ENCODE results near the gene CENPB. TPM values are rescaled to one million over a fixed set of nuclear protein-coding genes. Genes with fewer than 3 reads are reported as not detected.

The CENPB gene
- total and polyA plus RNA-seq, 5 experiments from 2014 or later: 1.0 to 48.6 (median 1.7) TPM

DNA sequence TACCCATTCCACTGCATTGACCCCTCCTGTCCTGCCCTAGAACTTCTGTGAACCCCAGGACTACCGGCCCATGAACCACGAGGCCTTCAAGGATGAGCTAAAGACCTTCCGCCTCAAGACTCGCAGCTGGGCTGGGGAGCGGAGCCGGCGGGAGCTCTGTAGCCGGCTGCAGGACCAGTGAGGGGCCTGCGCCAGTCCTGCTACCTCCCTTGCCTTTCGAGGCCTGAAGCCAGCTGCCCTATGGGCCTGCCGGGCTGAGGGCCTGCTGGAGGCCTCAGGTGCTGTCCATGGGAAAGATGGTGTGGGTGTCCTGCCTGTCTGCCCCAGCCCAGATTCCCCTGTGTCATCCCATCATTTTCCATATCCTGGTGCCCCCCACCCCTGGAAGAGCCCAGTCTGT is 18.2 kb upstream of the CENPB start:
- POLR2A ChIA-PET: interaction anchor here (1.3 kb wide), 1 partner anchor 37 kb away, joined by 3 read pairs; the partner anchor contains the start of gene ADISSP
- no peaks in the 10 kb centered on the region for H3K27me3 Mint-ChIP-seq
- no peaks in the 10 kb centered on the region for H3K9me3 Mint-ChIP-seq
- H3K4me1 Mint-ChIP-seq: peaks cover 41 to 77% (median 74%) of the 10 kb centered on the region in 4 donors
- ATAC-seq (no peak), DNase-seq (peak in 1 of 10 donors; percentile 35)
- H3K4me3 Mint-ChIP-seq: peak overlapping the region in 3 of 10 donors; percentile 4 to 63 (median 9)
- peak overlapping the region in 8 of 10 donors; percentile 67 to 93 (median 84) for H3K27ac Mint-ChIP-seq
- H3K36me3 Mint-ChIP-seq: peaks cover 9 to 69% (median 37%) of the 10 kb centered on the region in 3 donors

DNA sequence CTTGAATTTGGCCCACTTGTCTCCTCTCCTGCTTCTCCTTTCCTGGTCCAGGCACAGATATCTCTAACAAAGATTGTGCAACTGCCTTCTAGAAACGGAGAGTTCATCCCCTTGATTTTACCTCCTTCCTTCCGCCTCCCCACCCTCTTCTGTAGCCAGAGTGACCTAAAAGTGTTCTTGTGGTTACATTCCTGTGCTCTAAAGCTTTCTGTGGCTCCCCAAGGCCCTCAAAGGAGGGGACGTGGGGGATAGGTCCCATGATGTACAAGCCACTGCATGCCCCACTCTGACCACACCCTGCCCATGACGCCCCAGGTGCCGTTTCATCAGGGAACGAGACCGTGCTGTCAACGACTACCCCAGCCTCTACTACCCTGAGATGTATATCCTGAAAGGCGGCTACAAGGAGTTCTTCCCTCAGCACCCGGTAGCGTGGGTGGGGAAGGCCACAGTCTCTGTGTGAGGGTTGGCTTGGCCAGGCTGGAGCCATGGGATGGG is 17.8 kb upstream of the CENPB start:
- no peak for ATAC-seq
- POLR2A ChIA-PET: no interaction called here
- peak in 1 of 10 donors; percentile 56 for DNase-seq
- no peaks in the 10 kb centered on the region for H3K9me3 Mint-ChIP-seq
- peak overlapping the region in 9 of 10 donors; percentile 77 to 97 (median 90) for H3K27ac Mint-ChIP-seq
- no peaks in the 10 kb centered on the region for H3K27me3 Mint-ChIP-seq
- H3K36me3 Mint-ChIP-seq: peaks cover 9 to 71% (median 40%) of the 10 kb centered on the region in 3 donors
- H3K4me3 Mint-ChIP-seq: peak overlapping the region in 4 of 10 donors; percentile 4 to 49 (median 22)
- H3K4me1 Mint-ChIP-seq: peaks cover 43 to 82% (median 78%) of the 10 kb centered on the region in 4 donors

DNA sequence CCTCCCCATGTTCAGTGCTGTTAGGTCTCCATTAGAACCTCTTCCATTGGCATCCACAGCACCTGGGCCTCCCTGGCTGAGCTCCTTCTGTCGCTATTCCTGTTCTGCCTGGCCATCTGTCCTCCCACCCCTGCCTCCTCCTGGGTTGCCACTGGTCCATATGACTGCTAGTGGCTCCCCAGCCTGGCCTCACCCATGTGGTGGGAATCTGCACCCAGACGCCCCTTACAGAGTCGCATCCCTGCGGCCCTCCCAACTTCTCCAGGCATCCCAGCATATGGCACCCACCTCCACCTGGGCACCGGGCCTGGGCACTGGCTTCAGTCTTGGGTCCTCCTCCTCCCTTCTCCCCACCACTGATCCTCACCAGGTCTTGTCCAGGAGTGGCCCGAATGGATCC is 17.3 kb upstream of the CENPB start:
- Mint-ChIP-seq H3K27ac (peak overlapping the region; percentile 77 to 97 (median 88)), H3K4me3 (peak overlapping the region in 5 of 10 donors; percentile 4 to 50 (median 36)), H3K36me3 (peaks cover 9 to 74% (median 42%) of the 10 kb centered on the region in 3 donors), H3K9me3 (no peaks in the 10 kb centered on the region), H3K4me1 (peaks cover 44 to 85% (median 82%) of the 10 kb centered on the region in 4 donors), H3K27me3 (no peaks in the 10 kb centered on the region)
- ATAC-seq (no peak), DNase-seq (peak in 1 of 10 donors; percentile 38)
- POLR2A ChIA-PET: no interaction called here

DNA sequence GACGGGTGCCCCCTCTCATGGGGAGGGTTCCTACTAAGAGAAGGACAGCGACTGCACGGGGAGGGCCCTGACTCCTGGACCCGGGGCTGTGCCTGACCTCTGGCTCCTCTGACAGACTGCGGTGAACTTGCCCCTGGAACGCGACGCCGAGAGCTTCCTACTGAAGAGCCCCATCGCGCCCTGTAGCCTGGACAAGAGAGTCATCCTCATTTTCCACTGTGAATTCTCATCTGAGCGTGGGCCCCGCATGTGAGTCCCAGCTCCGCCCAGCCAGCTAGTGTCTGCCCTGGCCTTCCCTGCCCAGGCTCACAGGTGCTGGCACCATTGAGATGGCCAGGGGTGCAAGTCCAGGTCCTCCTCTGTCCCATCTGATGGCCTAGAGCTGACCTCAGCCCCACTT is 16.7 kb upstream of the CENPB start:
- POLR2A ChIA-PET: no interaction called here
- ATAC-seq: no peak
- peaks cover 45 to 89% (median 85%) of the 10 kb centered on the region in 4 donors for H3K4me1 Mint-ChIP-seq

DNA sequence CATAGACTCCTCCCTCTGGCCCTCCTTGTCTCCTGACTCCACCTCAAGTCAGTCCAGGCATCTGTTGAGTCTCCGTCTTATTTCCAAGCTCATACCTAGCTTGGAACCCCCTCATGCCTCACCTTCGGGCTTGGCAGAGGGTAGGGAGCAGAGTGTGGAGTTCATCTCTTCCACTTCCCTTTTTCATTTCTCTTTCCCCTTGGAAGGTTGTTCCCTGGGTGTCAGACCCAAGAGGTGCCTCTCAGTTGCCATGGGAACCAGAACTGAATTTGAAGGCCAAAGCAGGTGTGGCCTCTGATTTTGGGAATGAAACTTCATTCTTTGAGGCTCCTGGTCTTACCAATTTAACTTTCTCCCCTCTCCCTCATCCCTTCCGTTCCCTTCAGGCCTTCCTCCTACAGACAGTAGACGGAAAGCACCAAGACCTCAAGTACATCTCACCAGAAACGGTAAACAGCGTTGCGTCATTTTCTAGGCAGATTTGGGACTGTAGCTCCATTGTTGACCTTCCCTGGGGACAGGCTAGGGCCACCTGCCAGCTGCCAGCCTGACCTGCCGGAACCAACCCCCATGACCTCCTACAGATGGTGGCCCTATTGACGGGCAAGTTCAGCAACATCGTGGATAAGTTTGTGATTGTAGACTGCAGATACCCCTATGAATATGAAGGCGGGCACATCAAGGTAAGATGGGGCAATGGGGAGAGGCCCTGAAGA is 16.1 kb upstream of the CENPB start:
- ATAC-seq (no peak), DNase-seq (no peak)
- Mint-ChIP-seq H3K27me3 (no peaks in the 10 kb centered on the region), H3K4me1 (peaks cover 47 to 89% (median 85%) of the 10 kb centered on the region in 4 donors), H3K9me3 (no peaks in the 10 kb centered on the region), H3K36me3 (peaks cover 9 to 85% (median 51%) of the 10 kb centered on the region in 3 donors), H3K27ac (peak overlapping the region; percentile 84 to 97 (median 93)), H3K4me3 (peak overlapping the region in 8 of 10 donors; percentile 19 to 61 (median 42))
- POLR2A ChIA-PET: no interaction called here

More for the DNA sequence above, 16.7 kb upstream of the CENPB start:
- Mint-ChIP-seq H3K27me3 (no peaks in the 10 kb centered on the region), H3K4me3 (peak overlapping the region in 1 of 10 donors; percentile 56), H3K9me3 (no peaks in the 10 kb centered on the region), H3K27ac (peak overlapping the region; percentile 69 to 97 (median 92)), H3K36me3 (peaks cover 9 to 80% (median 45%) of the 10 kb centered on the region in 3 donors)
- DNase-seq: peak in 1 of 10 donors; percentile 32

DNA sequence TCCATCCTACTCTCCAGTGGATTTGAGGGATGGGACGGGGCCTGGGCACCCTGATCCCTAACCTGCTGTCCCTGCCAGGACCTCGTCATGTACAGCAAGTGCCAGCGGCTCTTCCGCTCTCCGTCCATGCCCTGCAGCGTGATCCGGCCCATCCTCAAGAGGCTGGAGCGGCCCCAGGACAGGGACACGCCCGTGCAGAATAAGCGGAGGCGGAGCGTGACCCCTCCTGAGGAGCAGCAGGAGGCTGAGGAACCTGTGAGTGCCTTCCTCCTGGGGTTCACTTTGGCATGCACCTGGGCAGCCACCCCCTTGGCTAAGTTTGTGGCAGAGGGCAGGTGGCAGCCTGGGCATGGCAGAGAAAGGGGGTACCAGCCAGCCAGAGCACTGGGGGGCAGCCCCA is 15.3 kb upstream of the CENPB start:
- Mint-ChIP-seq H3K4me1 (peaks cover 43 to 89% (median 82%) of the 10 kb centered on the region in 4 donors), H3K4me3 (peak overlapping the region in 3 of 10 donors; percentile 11 to 50 (median 48)), H3K27me3 (no peaks in the 10 kb centered on the region), H3K36me3 (peaks cover 9 to 86% (median 56%) of the 10 kb centered on the region in 3 donors), H3K9me3 (no peaks in the 10 kb centered on the region), H3K27ac (peak overlapping the region; percentile 43 to 99 (median 96))
- ATAC-seq (no peak), DNase-seq (peak in 1 of 10 donors; percentile 44)
- POLR2A ChIA-PET: interaction anchor here (1.4 kb wide), 1 partner anchor 34 kb away, joined by 4 read pairs; the partner anchor contains the start of gene ADISSP

DNA sequence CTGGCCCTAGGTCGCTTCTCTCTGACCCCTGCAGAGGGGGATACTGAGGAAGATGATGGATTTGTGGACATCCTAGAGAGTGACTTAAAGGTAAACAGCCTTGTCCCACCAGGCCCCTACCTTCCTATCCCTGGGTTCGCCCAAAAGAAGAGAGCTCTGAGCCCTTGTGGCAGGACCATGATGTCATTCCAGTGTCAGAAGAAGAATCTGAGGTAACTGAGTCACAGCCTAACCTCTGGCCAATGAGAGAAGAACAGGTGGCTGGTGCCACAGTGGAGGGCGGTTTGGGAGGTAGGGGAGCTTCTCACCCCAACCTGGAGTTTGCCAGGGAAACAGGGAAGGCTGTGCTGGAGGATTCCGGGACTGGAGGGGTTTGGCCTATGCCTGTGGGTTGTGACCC is 14.8 kb upstream of the CENPB start:
- POLR2A ChIA-PET: interaction anchor here (1.4 to 4.0 kb wide), 2 partner anchors 14 to 34 kb away, joined by 4 to 34 read pairs; partner anchors contain the start of genes ADISSP and CENPB
- Mint-ChIP-seq H3K36me3 (peaks cover 9 to 82% (median 55%) of the 10 kb centered on the region in 3 donors), H3K27ac (peak overlapping the region; percentile 72 to 99 (median 97)), H3K27me3 (no peaks in the 10 kb centered on the region), H3K9me3 (no peaks in the 10 kb centered on the region), H3K4me1 (peaks cover 40 to 87% (median 80%) of the 10 kb centered on the region in 4 donors), H3K4me3 (peak overlapping the region in 5 of 10 donors; percentile 10 to 68 (median 13))
- ATAC-seq: no peak
- peak in 1 of 10 donors; percentile 40 for DNase-seq

DNA sequence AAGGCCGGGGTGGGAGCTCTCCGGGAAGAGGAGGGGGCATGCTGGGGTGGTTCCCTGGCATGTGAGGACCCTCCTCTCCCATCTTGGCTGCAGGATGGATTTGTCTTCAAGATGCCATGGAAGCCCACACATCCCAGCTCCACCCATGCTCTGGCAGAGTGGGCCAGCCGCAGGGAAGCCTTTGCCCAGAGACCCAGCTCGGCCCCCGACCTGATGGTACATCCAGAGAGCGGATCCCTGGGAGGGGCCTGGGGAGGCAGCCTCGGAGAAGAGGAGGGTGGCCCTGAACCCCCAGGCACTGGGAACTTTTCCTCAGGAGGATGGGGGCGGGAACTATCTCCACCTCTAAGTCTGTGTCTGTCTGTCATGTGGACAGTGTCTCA is 14.3 kb upstream of the CENPB start:
- no peaks in the 10 kb centered on the region for H3K9me3 Mint-ChIP-seq
- peaks cover 41 to 83% (median 79%) of the 10 kb centered on the region in 4 donors for H3K4me1 Mint-ChIP-seq
- H3K27ac Mint-ChIP-seq: peak overlapping the region; percentile 84 to 99 (median 97)
- DNase-seq (peak in 1 of 10 donors; percentile 28), ATAC-seq (no peak)
- H3K27me3 Mint-ChIP-seq: no peaks in the 10 kb centered on the region
- H3K4me3 Mint-ChIP-seq: peak overlapping the region in 5 of 10 donors; percentile 13 to 99 (median 58)
- POLR2A ChIA-PET: interaction anchor here (1.4 to 4.0 kb wide), 2 partner anchors 14 to 33 kb away, joined by 4 to 34 read pairs; partner anchors contain the start of genes ADISSP and CENPB
- peaks cover 9 to 78% (median 55%) of the 10 kb centered on the region in 3 donors for H3K36me3 Mint-ChIP-seq

DNA sequence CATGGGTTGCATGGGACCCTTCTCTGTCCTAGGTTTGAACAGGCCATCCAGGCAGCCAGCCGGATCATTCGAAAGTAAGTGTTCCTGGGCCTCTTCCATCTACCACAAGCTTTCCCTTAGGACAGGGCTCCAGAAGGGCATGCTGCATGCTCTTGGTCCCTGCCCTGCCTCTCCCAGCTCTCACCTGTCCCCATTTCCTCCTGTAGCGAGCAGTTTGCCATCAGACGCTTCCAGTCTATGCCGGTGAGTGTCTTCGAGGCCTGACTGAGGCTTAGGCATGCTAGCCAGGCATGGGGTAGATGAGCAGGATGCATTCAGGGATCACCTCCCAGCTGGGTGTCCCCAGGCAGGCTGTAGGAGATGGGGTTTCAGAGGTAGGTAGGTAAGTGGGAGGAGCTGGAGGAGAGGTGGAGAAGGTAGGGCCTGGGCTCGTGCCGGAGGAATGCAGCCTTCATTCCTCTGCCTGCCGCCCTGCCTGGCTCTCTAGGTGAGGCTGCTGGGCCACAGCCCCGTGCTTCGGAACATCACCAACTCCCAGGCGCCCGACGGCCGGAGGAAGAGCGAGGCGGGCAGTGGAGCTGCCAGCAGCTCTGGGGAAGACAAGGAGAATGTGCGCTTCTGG is 13.8 kb upstream of the CENPB start:
- no peak for ATAC-seq
- peaks cover 9 to 73% (median 52%) of the 10 kb centered on the region in 3 donors for H3K36me3 Mint-ChIP-seq
- POLR2A ChIA-PET: interaction anchor here (1.4 to 4.0 kb wide), 3 partner anchors 14 to 33 kb away, joined by 4 to 34 read pairs (median 13); partner anchors contain the start of genes ADISSP and CENPB

DNA sequence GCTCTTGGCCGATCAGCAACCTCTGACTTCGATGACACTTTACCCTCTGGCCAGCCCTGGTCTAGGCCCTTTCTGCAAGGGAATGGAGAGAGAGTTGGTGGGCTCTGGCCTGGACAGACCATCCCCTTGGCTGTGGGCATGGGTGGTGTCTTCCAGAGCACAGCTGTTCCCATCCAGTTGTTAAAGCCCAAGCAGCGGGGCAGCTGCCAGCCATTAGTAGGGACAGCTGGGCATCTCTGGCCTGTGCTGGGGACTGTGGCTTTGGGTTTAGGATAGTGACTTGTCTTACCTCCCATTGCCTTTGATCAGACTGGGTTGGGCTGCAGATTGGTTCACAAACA is 12.3 kb upstream of the CENPB start:
- Mint-ChIP-seq H3K36me3 (peaks cover 9 to 59% (median 44%) of the 10 kb centered on the region in 3 donors), H3K9me3 (no peaks in the 10 kb centered on the region), H3K4me1 (peaks cover 33 to 73% (median 72%) of the 10 kb centered on the region in 4 donors), H3K27ac (peak overlapping the region; percentile 94 to 99 (median 97)), H3K4me3 (peak overlapping the region; percentile 95 to 100 (median 98)), H3K27me3 (no peaks in the 10 kb centered on the region)
- ATAC-seq (no peak), DNase-seq (no peak)
- POLR2A ChIA-PET: interaction anchor here (1.2 to 4.0 kb wide), 4 partner anchors 12 to 31 kb away, joined by 3 to 34 read pairs (median 9); partner anchors contain the start of genes ADISSP and CENPB

More for the DNA sequence above, 13.8 kb upstream of the CENPB start:
- no peaks in the 10 kb centered on the region for H3K9me3 Mint-ChIP-seq
- H3K27me3 Mint-ChIP-seq: no peaks in the 10 kb centered on the region
- H3K4me3 Mint-ChIP-seq: peak overlapping the region; percentile 52 to 100 (median 98)
- peaks cover 41 to 83% (median 79%) of the 10 kb centered on the region in 4 donors for H3K4me1 Mint-ChIP-seq
- peak overlapping the region; percentile 85 to 99 (median 97) for H3K27ac Mint-ChIP-seq
- peak in 1 of 10 donors; percentile 44 for DNase-seq

DNA sequence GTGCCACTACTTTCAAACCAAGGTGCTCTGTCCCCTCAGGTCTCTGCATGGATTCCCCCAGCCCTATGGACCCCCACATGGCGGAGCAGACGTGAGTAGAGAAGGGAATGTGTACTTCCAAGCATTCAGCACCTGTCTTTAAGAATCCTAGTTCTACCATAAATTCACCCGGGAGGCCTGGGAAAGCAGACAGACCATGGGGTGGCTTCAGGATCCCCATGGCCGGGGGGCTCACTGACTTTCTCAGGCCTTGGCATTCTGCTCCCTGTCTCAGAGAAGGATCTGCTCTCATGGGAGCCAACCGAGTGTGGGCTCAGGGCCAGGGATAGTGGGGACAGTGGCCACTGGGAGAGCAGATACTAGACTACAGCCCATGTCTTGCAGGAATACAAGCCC is 11.8 kb upstream of the CENPB start:
- H3K27me3 Mint-ChIP-seq: no peaks in the 10 kb centered on the region
- DNase-seq: no peak
- POLR2A ChIA-PET: interaction anchor here (0.6 to 4.0 kb wide), 5 partner anchors 12 to 72 kb away, joined by 3 to 34 read pairs (median 5); partner anchors contain the start of genes ADISSP and CENPB
- H3K36me3 Mint-ChIP-seq: peaks cover 9 to 54% (median 39%) of the 10 kb centered on the region in 3 donors
- peak overlapping the region; percentile 95 to 100 (median 98) for H3K4me3 Mint-ChIP-seq
- ATAC-seq: no peak
- peaks cover 29 to 67% (median 66%) of the 10 kb centered on the region in 4 donors for H3K4me1 Mint-ChIP-seq
- H3K27ac Mint-ChIP-seq: peak overlapping the region; percentile 94 to 99 (median 97)
- no peaks in the 10 kb centered on the region for H3K9me3 Mint-ChIP-seq
